ENCODE measurements around the gene HMGN4. TPM values are rescaled to one million over a fixed set of nuclear protein-coding genes. Genes with fewer than 3 reads are reported as not detected.
A peak's percentile ranks its signal among the peaks of the same experiment; 100 is the strongest.

Gene HMGN4
- total RNA-seq, 1 experiment from 2014 or later, result 29.6 TPM

DNA sequence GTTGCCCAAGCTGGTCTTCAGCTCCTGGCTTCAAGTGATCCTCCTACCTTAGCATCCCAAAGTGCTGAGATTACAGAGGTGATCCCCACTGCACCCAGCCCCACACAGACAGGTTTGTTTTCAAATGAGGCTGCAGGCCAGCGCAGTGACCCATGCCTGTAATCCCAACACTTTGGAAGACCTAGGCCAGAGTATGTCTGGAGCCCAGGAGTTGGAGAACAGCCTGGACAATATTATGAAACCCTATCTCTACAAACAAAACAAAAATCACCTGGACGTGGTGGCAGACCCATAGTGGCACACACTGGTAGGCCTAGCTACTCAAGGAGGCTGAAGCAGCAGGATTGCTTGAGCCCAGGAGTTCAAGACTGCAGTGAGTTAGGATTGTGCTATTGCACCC, 8.0 kb upstream of the HMGN4 start:
- intact Hi-C loops (cut with micrococcal nuclease; ENCODE audit: unreplicated experiment), result loop anchor here (10.0 kb wide), 1 partner anchor 205 kb away; no protein-coding TSS in a partner anchor
- no peak overlapping the region for H3K27ac Mint-ChIP-seq (ENCODE audit: unreplicated experiment)
- H3K4me1 Mint-ChIP-seq (ENCODE audit: low read depth, unreplicated experiment), result peaks cover 7% of the 10 kb centered on the region
- peaks cover 11% of the 10 kb centered on the region for H3K36me3 Mint-ChIP-seq (ENCODE audit: insufficient read depth, unreplicated experiment)
- Histone ChIP-seq H3K36me3 (ENCODE audit: control insufficient read depth, insufficient read depth, low read length) (no peaks in the 10 kb centered on the region), H3K4me3 (ENCODE audit: low read depth, low read length) (no peak overlapping the region), H3K4me1 (no peaks in the 10 kb centered on the region), H3K9me3 (no peaks in the 10 kb centered on the region), H3K27me3 (replicated peaks; ENCODE audit: control insufficient read depth, insufficient read depth, low read length) (no peaks in the 10 kb centered on the region)
- ChIA-PET CTCF (no interaction called here), POLR2A (no interaction called here)
- H3K9me3 Mint-ChIP-seq (ENCODE audit: unreplicated experiment), result no peaks in the 10 kb centered on the region
- BruUV-seq (replicated peaks), result no TSS peak
- TF ChIP-seq, protein P1, sequence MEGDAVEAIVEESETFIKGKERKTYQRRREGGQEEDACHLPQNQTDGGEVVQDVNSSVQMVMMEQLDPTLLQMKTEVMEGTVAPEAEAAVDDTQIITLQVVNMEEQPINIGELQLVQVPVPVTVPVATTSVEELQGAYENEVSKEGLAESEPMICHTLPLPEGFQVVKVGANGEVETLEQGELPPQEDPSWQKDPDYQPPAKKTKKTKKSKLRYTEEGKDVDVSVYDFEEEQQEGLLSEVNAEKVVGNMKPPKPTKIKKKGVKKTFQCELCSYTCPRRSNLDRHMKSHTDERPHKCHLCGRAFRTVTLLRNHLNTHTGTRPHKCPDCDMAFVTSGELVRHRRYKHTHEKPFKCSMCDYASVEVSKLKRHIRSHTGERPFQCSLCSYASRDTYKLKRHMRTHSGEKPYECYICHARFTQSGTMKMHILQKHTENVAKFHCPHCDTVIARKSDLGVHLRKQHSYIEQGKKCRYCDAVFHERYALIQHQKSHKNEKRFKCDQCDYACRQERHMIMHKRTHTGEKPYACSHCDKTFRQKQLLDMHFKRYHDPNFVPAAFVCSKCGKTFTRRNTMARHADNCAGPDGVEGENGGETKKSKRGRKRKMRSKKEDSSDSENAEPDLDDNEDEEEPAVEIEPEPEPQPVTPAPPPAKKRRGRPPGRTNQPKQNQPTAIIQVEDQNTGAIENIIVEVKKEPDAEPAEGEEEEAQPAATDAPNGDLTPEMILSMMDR (IDR thresholded peaks at IDR 0.05; ENCODE audit: insufficient read depth in 1 of 2, low read depth in 1 of 2, low read length in 1 of 2, severe bottlenecking in 1 of 2, unreplicated experiment in 1 of 2), result no peak
- H3K27me3 Mint-ChIP-seq (ENCODE audit: insufficient read depth, unreplicated experiment), result no peaks in the 10 kb centered on the region
- no peak overlapping the region for H3K4me3 Mint-ChIP-seq (ENCODE audit: unreplicated experiment)
- no peak for DNase-seq

DNA sequence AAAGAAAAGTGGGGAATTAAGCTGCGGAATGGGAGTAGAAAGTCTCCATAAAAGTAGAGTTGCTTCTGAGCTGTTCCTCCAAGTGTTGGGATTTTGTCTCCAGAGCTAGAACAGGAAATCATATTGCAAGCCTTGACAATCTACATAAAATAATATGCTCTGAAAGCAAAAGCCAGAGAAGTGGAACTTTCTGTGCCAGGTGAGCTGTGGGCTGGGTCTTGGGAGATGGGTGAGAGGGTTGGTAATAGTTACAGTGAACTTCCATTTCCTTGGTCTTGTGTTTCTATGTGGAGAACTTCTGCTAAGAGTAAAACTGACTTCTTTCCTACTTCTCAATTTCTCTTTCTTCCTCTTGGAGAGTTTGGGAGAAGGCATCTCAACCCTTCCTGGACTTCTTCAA, 6.3 kb upstream of the HMGN4 start:
- Mint-ChIP-seq H3K4me1 (ENCODE audit: low read depth, unreplicated experiment) (peaks cover 11% of the 10 kb centered on the region), H3K4me3 (ENCODE audit: unreplicated experiment) (peak overlapping the region; percentile 87), H3K9me3 (ENCODE audit: unreplicated experiment) (no peaks in the 10 kb centered on the region), H3K36me3 (ENCODE audit: insufficient read depth, unreplicated experiment) (peaks cover 14% of the 10 kb centered on the region), H3K27ac (ENCODE audit: unreplicated experiment) (no peak overlapping the region), H3K27me3 (ENCODE audit: insufficient read depth, unreplicated experiment) (no peaks in the 10 kb centered on the region)
- H3K4me3 ChIP-seq (ENCODE audit: low read depth, low read length), result no peak overlapping the region
- intact Hi-C loops (cut with micrococcal nuclease; ENCODE audit: unreplicated experiment), result loop anchor here (10.0 kb wide), 1 partner anchor 207 kb away; no protein-coding TSS in a partner anchor
- no peaks in the 10 kb centered on the region for H3K36me3 ChIP-seq (ENCODE audit: control insufficient read depth, insufficient read depth, low read length)
- POLR2A ChIA-PET, result no interaction called here
- no peaks in the 10 kb centered on the region for H3K9me3 ChIP-seq
- H3K27me3 ChIP-seq (replicated peaks; ENCODE audit: control insufficient read depth, insufficient read depth, low read length), result no peaks in the 10 kb centered on the region
- CTCF ChIA-PET, result interaction anchor here (0.7 kb wide), 2 partner anchors 10 to 190 kb away, joined by 3 read pairs; no protein-coding TSS in a partner anchor
- peaks cover 4% of the 10 kb centered on the region; the same call in 1 of the 2 replicates for H3K4me1 ChIP-seq
- no TSS peak for BruUV-seq (replicated peaks)
- TF ChIP-seq, protein P1 (IDR thresholded peaks at IDR 0.05; ENCODE audit: insufficient read depth in 1 of 2, low read depth in 1 of 2, low read length in 1 of 2, severe bottlenecking in 1 of 2, unreplicated experiment in 1 of 2), result no peak
- no peak for DNase-seq

DNA sequence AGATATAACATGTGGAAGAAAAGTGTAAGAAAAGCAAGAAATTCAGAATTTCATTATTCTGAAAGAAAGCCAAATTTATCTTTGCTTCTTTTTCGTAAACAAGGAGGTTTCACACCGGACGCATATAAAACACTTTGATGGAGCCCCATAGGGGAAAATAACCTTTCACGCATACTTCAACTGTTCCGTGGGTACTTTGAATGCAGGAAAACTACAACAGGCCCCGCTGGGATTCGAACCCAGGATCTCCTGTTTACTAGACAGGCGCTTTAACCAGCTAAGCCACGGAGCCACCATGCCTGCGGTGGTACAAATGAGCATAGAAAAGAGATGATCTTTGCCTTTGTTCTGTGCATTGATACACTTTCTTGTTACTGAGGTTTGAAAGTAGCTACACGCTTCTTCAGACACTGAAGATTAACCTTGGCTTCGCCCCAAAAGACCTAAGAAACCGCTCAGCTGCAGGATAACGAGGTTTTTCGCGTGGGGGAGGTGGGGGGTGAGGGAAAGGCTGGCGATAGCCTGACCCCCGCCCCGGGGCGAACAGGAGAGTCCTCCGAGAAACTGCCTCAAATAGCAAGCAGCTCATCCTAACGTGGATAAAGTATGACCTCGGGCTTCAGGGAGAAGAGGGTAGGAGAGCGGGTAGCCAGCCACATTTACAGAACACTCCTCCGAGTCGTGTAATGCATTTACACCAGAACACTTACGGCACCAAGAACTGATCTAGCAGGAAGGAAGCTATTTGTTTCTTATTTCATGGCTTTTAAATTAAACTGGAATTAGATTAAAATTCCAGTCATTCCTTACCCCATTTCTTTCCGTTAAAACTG, 5.3 kb upstream of the HMGN4 start:
- CTCF ChIA-PET, result interaction anchor here (0.7 to 1.3 kb wide), 6 partner anchors 12 to 210 kb away, joined by 3 to 5 read pairs (median 4); no protein-coding TSS in a partner anchor
- Histone ChIP-seq H3K36me3 (ENCODE audit: control insufficient read depth, insufficient read depth, low read length) (no peaks in the 10 kb centered on the region), H3K27me3 (replicated peaks; ENCODE audit: control insufficient read depth, insufficient read depth, low read length) (no peaks in the 10 kb centered on the region), H3K4me3 (ENCODE audit: low read depth, low read length) (peak overlapping the region; percentile 74), H3K4me1 (peaks cover 4% of the 10 kb centered on the region; the same call in 1 of the 2 replicates), H3K9me3 (no peaks in the 10 kb centered on the region)
- intact Hi-C loops (cut with micrococcal nuclease; ENCODE audit: unreplicated experiment), result loop anchor here (10.0 kb wide), 1 partner anchor 208 kb away; no protein-coding TSS in a partner anchor
- H3K9me3 Mint-ChIP-seq (ENCODE audit: unreplicated experiment), result no peaks in the 10 kb centered on the region
- H3K27ac Mint-ChIP-seq (ENCODE audit: unreplicated experiment), result peak overlapping the region; percentile 90
- H3K36me3 Mint-ChIP-seq (ENCODE audit: insufficient read depth, unreplicated experiment), result peaks cover 24% of the 10 kb centered on the region
- peaks cover 15% of the 10 kb centered on the region for H3K4me1 Mint-ChIP-seq (ENCODE audit: low read depth, unreplicated experiment)
- H3K27me3 Mint-ChIP-seq (ENCODE audit: insufficient read depth, unreplicated experiment), result peaks cover 2% of the 10 kb centered on the region
- BruUV-seq (replicated peaks), result no TSS peak
- peak overlapping the region; percentile 87 for H3K4me3 Mint-ChIP-seq (ENCODE audit: unreplicated experiment)
- TF ChIP-seq, protein P1 (IDR thresholded peaks at IDR 0.05; ENCODE audit: insufficient read depth in 1 of 2, low read depth in 1 of 2, low read length in 1 of 2, severe bottlenecking in 1 of 2, unreplicated experiment in 1 of 2), result no peak
- peak; percentile 88 to 89 for DNase-seq
- POLR2A ChIA-PET, result interaction anchor here (0.5 to 1.4 kb wide), 6 partner anchors 11 to 1303 kb away, joined by 3 to 9 read pairs (median 4); no protein-coding TSS in a partner anchor
